Psoas muscle (tissue), 8 donors: ENCODE measurements around the gene RAI14. TPM values are rescaled to one million over a fixed set of nuclear protein-coding genes. Genes with fewer than 3 reads are reported as not detected.

ENCODE experiments used
- ATAC-seq, 4 donors: fragments of 200-7000 bp; cut with Tn5 transposase; one replicate each; pipeline ENCODE4 v1.9.1; 2020; ENCODE audit warnings: moderate library complexity in 3 of 4, mild to moderate bottlenecking in 2 of 4
- DNase-seq, 2 donors: peaks; one replicate each; pipeline ENCODE4 v3.0.0-alpha.2; 2020
- H3K27ac ChIP-seq: fragments of 200-600 bp; one replicate; pipeline ENCODE4 v1.8.0; 2022
- H3K27me3 ChIP-seq, 3 donors: fragments of 200-600 bp in 1 of 3; one replicate each; pipeline versions ENCODE4 v1.6.1 to v1.8.0; 2013 to 2022; ENCODE audit warnings: low read length in 2 of 3, mild to moderate bottlenecking in 2 of 3, moderate library complexity in 1 of 3; ENCODE audit not compliant: insufficient read depth in 3 of 3
- H3K36me3 ChIP-seq, 2 donors: fragments of 200-600 bp in 1 of 2; one replicate each; pipeline versions ENCODE4 v1.6.1 to v1.8.0; 2013 to 2022; ENCODE audit warnings: low read depth in 1 of 2, mild to moderate bottlenecking in 1 of 2, moderate library complexity in 1 of 2; ENCODE audit not compliant: insufficient read depth in 1 of 2
- H3K4me1 ChIP-seq: fragments of 200-600 bp; one replicate; pipeline ENCODE4 v1.8.0; 2022
- H3K4me3 ChIP-seq: fragments of 200-600 bp; one replicate; pipeline ENCODE4 v1.8.0; 2022; ENCODE audit warnings: mild to moderate bottlenecking
- H3K9me3 ChIP-seq: fragments of 200-600 bp; one replicate; pipeline ENCODE4 v1.8.0; 2022
- WGBS, 3 donors: extraction: QIAGEN DNeasy Blood & Tissue Kit; methylation state at CpG; one replicate each; pipeline versions ENCODE4 v1.1.6 to v1.1.7; 2013; 5-methylcytosine and 5-hydroxymethylcytosine counted together
- intact Hi-C, 2 donors: fragments of 100-400 bp; cut with DNase I; formaldehyde crosslinking; loops; one replicate each; pipeline versions ENCODE4 v1.11.0 to v1.14.2; 2022
- polyA plus RNA-seq, 3 donors: library from polyadenylated mRNA; stranded (reverse); fragments of 200-250 nt; gene quantifications; one replicate each; pipeline ENCODE4 v1.2.3, GENCODE V29; 2013
- total RNA-seq, 4 donors: library from RNA; stranded (reverse); fragmentation: NEBNext Ultra II Directional in 2 of 4; extraction: Animal tissue kit (Norgen Biotek cat#: 25700) in 2 of 4; gene quantifications; one replicate each; pipeline versions ENCODE4 v1.2.1 to v1.2.4, GENCODE V29; 2021 to 2023
- TF ChIP-seq, protein P1 (sequence below): fragments of 200-600 bp; IDR thresholded peaks from one replicate; pipeline ENCODE4 v1.8.0; 2022; ENCODE audit warnings: antibody characterized with exemption
- donor health status: healthy with polysubstance abuse.
- donor health status: DM: no; HTN: no; CAD: no; lungs with moderate emphysema.
- donor health status: Bipolar disorder and iron deficiency.
- donor health status: healthy.
- donor health status: DM: yes; HTN: yes; CAD: no.
- donor health status: DM: no; HTN: no; CAD: no.
- donor health status: DM: no; HTN: no; CAD: no.
- donor health status: DM: yes; HTN: yes; CAD: no.

Gene RAI14
- total and polyA plus RNA-seq, 7 donors = 0.69 to 4.3 (median 2.1) TPM

DNA sequence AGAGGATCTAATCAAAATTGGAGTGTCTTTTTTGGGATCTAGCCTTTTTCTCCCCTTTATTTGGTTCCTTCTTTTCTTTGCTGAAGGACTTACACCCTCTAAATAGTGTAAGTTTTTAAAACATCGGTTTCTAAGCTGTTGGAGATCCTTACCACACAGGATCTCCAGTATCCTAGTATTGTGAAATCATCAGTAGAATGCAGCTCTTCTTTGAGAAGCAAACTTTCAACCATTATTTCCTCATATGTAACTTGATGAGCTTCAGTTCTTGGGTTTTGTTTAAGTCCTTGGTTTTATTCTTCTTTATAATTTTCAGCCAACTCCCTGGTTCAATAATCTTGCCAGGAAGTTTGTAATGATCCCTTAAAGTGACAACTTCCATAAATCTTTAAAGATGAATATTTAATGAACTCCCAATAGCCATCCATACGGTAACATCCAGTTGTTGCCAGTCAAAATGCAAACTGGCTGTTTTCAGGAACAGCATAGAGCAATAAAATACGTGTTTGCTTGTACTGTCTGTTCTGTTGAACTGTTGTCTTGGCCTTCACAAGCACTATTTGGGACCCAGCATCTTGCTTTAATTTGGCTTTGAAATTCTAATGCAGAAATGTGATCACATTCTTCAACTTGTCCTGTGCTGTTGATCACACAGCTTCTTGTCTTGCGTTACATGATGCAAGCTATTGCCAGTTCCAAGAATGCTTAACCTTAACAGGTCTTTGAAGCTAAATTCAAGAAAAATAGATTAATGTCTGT, 148.0 kb downstream of the RAI14 start:
- ATAC-seq (no peak), DNase-seq (no peak)
- Histone ChIP-seq H3K36me3 (no peaks in the 10 kb centered on the region), H3K9me3 (no peaks in the 10 kb centered on the region), H3K4me3 (no peak overlapping the region), H3K27ac (no peak overlapping the region), H3K27me3 (no peaks in the 10 kb centered on the region), H3K4me1 (no peaks in the 10 kb centered on the region)
- intact Hi-C loops = no loop called here
- TF ChIP-seq, protein P1, sequence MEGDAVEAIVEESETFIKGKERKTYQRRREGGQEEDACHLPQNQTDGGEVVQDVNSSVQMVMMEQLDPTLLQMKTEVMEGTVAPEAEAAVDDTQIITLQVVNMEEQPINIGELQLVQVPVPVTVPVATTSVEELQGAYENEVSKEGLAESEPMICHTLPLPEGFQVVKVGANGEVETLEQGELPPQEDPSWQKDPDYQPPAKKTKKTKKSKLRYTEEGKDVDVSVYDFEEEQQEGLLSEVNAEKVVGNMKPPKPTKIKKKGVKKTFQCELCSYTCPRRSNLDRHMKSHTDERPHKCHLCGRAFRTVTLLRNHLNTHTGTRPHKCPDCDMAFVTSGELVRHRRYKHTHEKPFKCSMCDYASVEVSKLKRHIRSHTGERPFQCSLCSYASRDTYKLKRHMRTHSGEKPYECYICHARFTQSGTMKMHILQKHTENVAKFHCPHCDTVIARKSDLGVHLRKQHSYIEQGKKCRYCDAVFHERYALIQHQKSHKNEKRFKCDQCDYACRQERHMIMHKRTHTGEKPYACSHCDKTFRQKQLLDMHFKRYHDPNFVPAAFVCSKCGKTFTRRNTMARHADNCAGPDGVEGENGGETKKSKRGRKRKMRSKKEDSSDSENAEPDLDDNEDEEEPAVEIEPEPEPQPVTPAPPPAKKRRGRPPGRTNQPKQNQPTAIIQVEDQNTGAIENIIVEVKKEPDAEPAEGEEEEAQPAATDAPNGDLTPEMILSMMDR = no peak
- 83 to 89% (median 89%) methylated on average over 4 of the region's 4 CpGs for WGBS, 3 donors

DNA sequence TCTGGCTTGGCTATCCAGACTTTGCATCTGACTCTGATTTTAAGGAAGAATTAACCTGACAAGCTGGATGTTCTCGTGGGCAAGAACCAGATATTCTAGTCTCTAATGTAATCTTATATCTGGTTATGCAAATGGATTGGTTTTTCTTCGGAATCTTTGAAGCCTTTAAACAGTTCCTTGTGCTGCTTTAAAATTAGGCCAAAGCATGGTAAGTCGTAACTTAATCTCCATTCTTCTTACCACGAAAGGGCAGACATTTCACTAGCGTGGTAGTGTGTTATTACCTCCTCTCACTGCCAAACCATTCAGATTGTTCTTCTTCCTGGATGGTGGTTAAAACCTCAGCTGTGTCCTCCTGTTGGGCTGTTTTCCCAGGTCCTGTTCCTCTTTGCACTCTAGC, 148.8 kb downstream of the RAI14 start:
- no peak overlapping the region for H3K4me3 ChIP-seq
- TF ChIP-seq, protein P1 = no peak
- ATAC-seq = no peak
- intact Hi-C loops = no loop called here
- H3K27me3 ChIP-seq = no peaks in the 10 kb centered on the region
- no peak for DNase-seq
- no peak overlapping the region for H3K27ac ChIP-seq
- H3K9me3 ChIP-seq = no peaks in the 10 kb centered on the region
- no peaks in the 10 kb centered on the region for H3K36me3 ChIP-seq
- WGBS, 3 donors = 43 to 70% (median 51%) methylated on average over 5 of the region's 5 CpGs
- no peaks in the 10 kb centered on the region for H3K4me1 ChIP-seq

DNA sequence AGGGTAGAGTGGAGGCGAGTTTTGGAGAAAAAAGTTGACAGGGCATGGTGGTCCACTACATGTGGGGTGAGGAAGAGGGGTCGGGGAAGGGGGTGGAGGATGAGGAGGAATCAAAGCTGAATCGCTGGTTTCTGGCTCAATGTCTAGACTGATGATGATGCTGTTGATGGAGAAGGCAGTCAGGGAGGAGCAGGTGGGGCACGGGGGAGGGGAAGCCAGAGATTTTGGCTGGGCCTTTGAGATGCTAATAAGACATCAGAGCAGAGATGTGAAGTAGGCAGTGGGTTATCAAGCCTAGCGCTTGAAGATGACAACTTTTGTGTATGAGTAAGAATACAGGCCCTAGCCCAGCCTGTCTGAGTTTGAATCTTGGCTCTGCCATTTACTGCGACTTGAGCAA, 150.4 kb downstream of the RAI14 start:
- TF ChIP-seq, protein P1 = no peak
- H3K27me3 ChIP-seq = no peaks in the 10 kb centered on the region
- no peaks in the 10 kb centered on the region for H3K9me3 ChIP-seq
- DNase-seq (no peak), ATAC-seq (no peak)
- H3K36me3 ChIP-seq = no peaks in the 10 kb centered on the region
- no peak overlapping the region for H3K4me3 ChIP-seq
- H3K4me1 ChIP-seq = no peaks in the 10 kb centered on the region
- no peak overlapping the region for H3K27ac ChIP-seq
- intact Hi-C loops = no loop called here
- 94 to 97% (median 97%) methylated on average over 6 of the region's 6 CpGs for WGBS, 3 donors

DNA sequence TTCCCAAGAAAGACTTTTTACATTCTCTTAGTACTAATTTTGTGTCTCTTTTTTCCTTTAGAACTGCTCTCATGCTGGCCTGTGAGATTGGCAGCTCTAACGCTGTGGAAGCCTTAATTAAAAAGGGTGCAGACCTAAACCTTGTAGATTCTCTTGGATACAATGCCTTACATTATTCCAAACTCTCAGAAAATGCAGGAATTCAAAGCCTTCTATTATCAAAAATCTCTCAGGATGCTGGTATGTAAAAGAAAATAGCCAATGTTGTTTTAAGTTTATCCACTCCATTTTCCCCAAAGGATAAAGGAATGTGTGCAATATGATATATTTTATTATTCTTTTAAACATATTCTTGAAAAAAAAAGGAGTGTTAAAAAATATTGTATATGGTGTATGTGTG, 155.6 kb downstream of the RAI14 start:
- Histone ChIP-seq H3K4me3 (no peak overlapping the region), H3K27me3 (no peaks in the 10 kb centered on the region), H3K27ac (no peak overlapping the region), H3K9me3 (no peaks in the 10 kb centered on the region), H3K4me1 (no peaks in the 10 kb centered on the region), H3K36me3 (no peaks in the 10 kb centered on the region)
- DNase-seq (no peak), ATAC-seq (no peak)
- intact Hi-C loops = no loop called here
- 54 to 71% (median 57%) methylated on average over 1 of the region's 1 CpG for WGBS, 3 donors
- TF ChIP-seq, protein P1 = no peak

DNA sequence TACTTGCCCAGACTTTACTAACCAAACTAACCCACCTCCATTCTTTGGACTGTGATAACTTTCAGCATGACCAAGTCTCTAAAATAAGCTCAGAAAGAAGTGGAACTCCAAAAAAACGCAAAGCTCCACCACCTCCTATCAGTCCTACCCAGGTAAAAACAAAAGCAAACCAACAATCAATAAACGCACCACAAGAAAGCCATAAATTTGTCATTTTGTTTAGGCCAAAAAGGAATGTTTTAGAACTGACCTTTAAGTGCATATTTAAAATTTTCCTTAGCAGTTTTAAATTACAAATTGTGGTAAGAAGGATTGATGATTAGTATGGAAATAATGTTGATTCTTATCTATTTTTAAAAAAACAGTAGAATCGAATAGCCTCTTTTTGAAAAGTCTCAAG, 157.4 kb downstream of the RAI14 start:
- Histone ChIP-seq H3K4me1 (no peaks in the 10 kb centered on the region), H3K4me3 (no peak overlapping the region), H3K27ac (no peak overlapping the region), H3K36me3 (no peaks in the 10 kb centered on the region), H3K9me3 (no peaks in the 10 kb centered on the region), H3K27me3 (no peaks in the 10 kb centered on the region)
- ATAC-seq = no peak
- DNase-seq = no peak
- 91 to 93% (median 93%) methylated on average over 3 of the region's 3 CpGs for WGBS, 3 donors
- TF ChIP-seq, protein P1 = no peak
- intact Hi-C loops = no loop called here
